PC-3 (cell line): Measurements from ENCODE around the gene SLC8A1. TPM values are rescaled to one million over a fixed set of nuclear protein-coding genes. Genes with fewer than 3 reads are reported as not detected.

ENCODE experiments used
- ATAC-seq: fragments of 200-7000 bp; cut with Tn5 transposase; 2 replicates; pipeline ENCODE4 v1.9.1; 2020; ENCODE audit warnings: mild to moderate bottlenecking, moderate library complexity
- BruUV-seq: library from RNA; stranded (reverse); fragments of 400-500 nt; replicated peaks from 2 replicates; lab custom pipeline; 2021; lab: Mats Ljungman, UMichigan
- CTCF ChIA-PET: fragments of 300-600 bp; sonication (Branson Sonifier 250); formaldehyde crosslinking; loops from one replicate; lab custom pipeline; 2022; ENCODE audit warnings: antibody characterized with exemption; lab: Charles Lee
- POLR2A ChIA-PET: fragments of 300-600 bp; sonication (Branson Sonifier 250); formaldehyde crosslinking; loops from one replicate; lab custom pipeline; 2022; ENCODE audit warnings: antibody characterized with exemption; ENCODE audit not compliant: unreplicated experiment; lab: Charles Lee
- DNase-seq: peaks from one replicate; pipeline ENCODE4 v3.0.0-alpha.2; 2015
- H2AFZ ChIP-seq: fragments of 300-600 bp; sonication (generic); 2 replicates; pipeline ENCODE4 v1.6.0; 2016; ENCODE audit warnings: antibody characterized with exemption, low read length
- H3F3A ChIP-seq: fragments of 300-600 bp; sonication (generic); one replicate; pipeline ENCODE4 v1.6.0; 2017; ENCODE audit warnings: antibody characterized with exemption, low read length, control low read depth, mild to moderate bottlenecking; ENCODE audit not compliant: unreplicated experiment
- H3K27ac ChIP-seq: fragments of 300-600 bp; sonication (generic); 2 replicates; pipeline ENCODE4 v1.5.1; 2016; ENCODE audit warnings: mild to moderate bottlenecking, low read length
- H3K27me3 ChIP-seq: fragments of 300-600 bp; sonication (generic); 2 replicates; pipeline ENCODE4 v1.6.1; 2016; ENCODE audit warnings: low read length, mixed read lengths
- H3K36me3 ChIP-seq: fragments of 300-600 bp; sonication (generic); 2 replicates; pipeline ENCODE4 v1.6.1; 2016; ENCODE audit warnings: low read depth, mixed run types, low read length, mixed read lengths
- H3K4me1 ChIP-seq: fragments of 300-600 bp; sonication (generic); 2 replicates; pipeline ENCODE4 v1.5.1; 2016; ENCODE audit warnings: low read length; ENCODE audit not compliant: insufficient read depth
- H3K4me2 ChIP-seq: fragments of 300-600 bp; sonication (generic); 2 replicates; pipeline ENCODE4 v1.6.0; 2016; ENCODE audit warnings: low read length
- H3K4me3 ChIP-seq: fragments of 300-600 bp; sonication (generic); 2 replicates; pipeline ENCODE4 v1.5.1; 2016; ENCODE audit warnings: mild to moderate bottlenecking, low read length, mixed read lengths
- H3K79me2 ChIP-seq: fragments of 300-600 bp; sonication (generic); 2 replicates; pipeline ENCODE4 v1.6.1; 2017; ENCODE audit warnings: low read length, mixed read lengths
- H3K9ac ChIP-seq: fragments of 300-600 bp; sonication (generic); 2 replicates; pipeline ENCODE4 v1.6.0; 2016; ENCODE audit warnings: mild to moderate bottlenecking, low read length
- H3K9me2 ChIP-seq: fragments of 300-600 bp; sonication (generic); replicated peaks from 2 replicates; pipeline ENCODE4 v1.6.1; 2016; ENCODE audit warnings: mixed run types, low read length, mixed read lengths
- H3K9me3 ChIP-seq: fragments of 300-600 bp; sonication (generic); 2 replicates; pipeline ENCODE4 v1.6.1; 2016; ENCODE audit warnings: low read length, mixed read lengths
- H4K20me1 ChIP-seq: fragments of 300-600 bp; sonication (generic); 2 replicates; pipeline ENCODE4 v1.6.1; 2016; ENCODE audit warnings: low read length, mixed read lengths
- CTCF ChIP-seq: fragments of 300-600 bp; sonication (generic); conservative IDR thresholded peaks from 2 replicates; pipeline ENCODE4 v1.5.1; 2017; ENCODE audit warnings: antibody characterized with exemption, low read depth, mild to moderate bottlenecking, low read length
- EZH2 ChIP-seq: fragments of 300-600 bp; sonication (generic); IDR thresholded peaks from one replicate; pipeline ENCODE4 v1.6.1; 2017; ENCODE audit warnings: antibody characterized with exemption, mild to moderate bottlenecking, low read length; ENCODE audit not compliant: unreplicated experiment
- EZH2phosphoT487 ChIP-seq: fragments of 300-600 bp; sonication (generic); IDR thresholded peaks from 2 replicates; pipeline ENCODE4 v1.6.1; 2018; ENCODE audit warnings: mild to moderate bottlenecking, antibody characterized with exemption, low read length, borderline replicate concordance
- intact Hi-C: fragments of 100-400 bp; cut with micrococcal nuclease; formaldehyde crosslinking; loops from 2 replicates; pipeline ENCODE4 v1.9.0; 2023
- total RNA-seq: library from RNA; depleted of rRNA; stranded (reverse); fragments of >200 nt; gene quantifications from 2 replicates; pipeline ENCODE4 v1.2.3, GENCODE V29; 2014

SLC8A1 gene
- total RNA-seq, 1 experiment from 2014 or later: 1.3 TPM

- H3K9me3 ChIP-seq: no peaks in the 10 kb centered on the region
- H4K20me1 ChIP-seq: no peaks in the 10 kb centered on the region
- ChIA-PET POLR2A (interaction anchor here (1.0 kb wide), 1 partner anchor 1234 kb away, joined by 3 read pairs; no protein-coding TSS in a partner anchor), CTCF (interaction anchor here (0.5 kb wide), 1 partner anchor 50 kb away, joined by 6 read pairs; no protein-coding TSS in a partner anchor)
- no peaks in the 10 kb centered on the region for H3K27me3 ChIP-seq
- H3K79me2 ChIP-seq: no peaks in the 10 kb centered on the region
- no peaks in the 10 kb centered on the region for H3K9me2 ChIP-seq
- DNase-seq (no peak), ATAC-seq (no peak)
- H3K27ac ChIP-seq: no peak overlapping the region
- 0 out of 2 replicates have a peak overlapping the region, but pooled peaks have one; percentile 37 for H2AFZ ChIP-seq
- no peak overlapping the region for H3K4me2 ChIP-seq
- no peaks in the 10 kb centered on the region for H3K4me1 ChIP-seq
- no peaks in the 10 kb centered on the region for H3F3A ChIP-seq
- no peaks in the 10 kb centered on the region for H3K36me3 ChIP-seq
- no peak overlapping the region for H3K4me3 ChIP-seq
- intact Hi-C loops: loop anchor here (1.0 kb wide), 1 partner anchor 271 kb away; no protein-coding TSS in a partner anchor
- BruUV-seq: no TSS peak
- TF ChIP-seq EZH2phosphoT487 (no peak), CTCF (no peak), EZH2 (no peak)
- no peak overlapping the region for H3K9ac ChIP-seq
Measured at GRCh38 chr2:40488927-40489677, 37.2 kb upstream of the SLC8A1 start.

GRCh38 chr2:40488101-40488601 is 36.3 kb upstream of the SLC8A1 start:
- no peaks in the 10 kb centered on the region for H3F3A ChIP-seq
- ATAC-seq (peak; percentile 29), DNase-seq (peak; percentile 55)
- no peaks in the 10 kb centered on the region for H3K4me1 ChIP-seq
- ChIA-PET POLR2A (interaction anchor here (0.5 to 1.0 kb wide), 2 partner anchors 174 to 1235 kb away, joined by 3 to 5 read pairs; no protein-coding TSS in a partner anchor), CTCF (interaction anchor here (0.5 to 0.6 kb wide), 5 partner anchors 208 to 700 kb away, joined by 3 to 4 read pairs (median 3); no protein-coding TSS in a partner anchor)
- no peaks in the 10 kb centered on the region for H4K20me1 ChIP-seq
- no peak overlapping the region for H3K27ac ChIP-seq
- H3K9me2 ChIP-seq: no peaks in the 10 kb centered on the region
- intact Hi-C loops: loop anchor here (1.0 kb wide), 1 partner anchor 272 kb away; no protein-coding TSS in a partner anchor
- H3K9ac ChIP-seq: no peak overlapping the region
- H3K27me3 ChIP-seq: no peaks in the 10 kb centered on the region
- no peak overlapping the region for H3K4me3 ChIP-seq
- H3K36me3 ChIP-seq: no peaks in the 10 kb centered on the region
- BruUV-seq: no TSS peak
- H3K4me2 ChIP-seq: peak overlapping the region; percentile 5; the same call in 1 of the 2 replicates
- H2AFZ ChIP-seq: peak overlapping the region; percentile 37
- TF ChIP-seq CTCF (peak; percentile 75), EZH2 (no peak)
- H3K79me2 ChIP-seq: no peaks in the 10 kb centered on the region
- H3K9me3 ChIP-seq: no peaks in the 10 kb centered on the region
